Measurements from ENCODE around the gene ARMH3. TPM values are rescaled to one million over a fixed set of nuclear protein-coding genes. Genes with fewer than 3 reads are reported as not detected.

ARMH3 gene
- polyA plus RNA-seq, 4 donors: 14.1 to 21.7 (median 18.1) TPM

DNA sequence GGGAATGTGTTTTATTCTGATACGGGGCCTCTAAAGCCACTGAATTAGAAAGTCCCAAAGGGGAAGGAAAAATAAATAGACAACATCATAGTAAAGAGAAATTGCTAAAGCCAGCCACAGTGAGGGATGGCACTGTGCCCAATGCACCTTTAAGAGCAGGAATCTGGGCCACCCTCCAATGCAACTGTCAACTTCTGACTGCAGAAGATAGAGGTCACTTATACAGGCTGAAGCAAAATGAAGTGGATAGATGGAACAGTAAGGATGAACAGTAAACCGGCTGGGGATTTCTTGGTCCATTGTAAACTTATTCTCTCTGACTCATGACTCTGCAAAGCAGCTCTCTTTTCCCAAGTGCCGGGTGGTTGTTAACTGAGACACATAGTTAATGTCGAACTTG, 158.3 kb downstream of the ARMH3 start:
- Histone ChIP-seq H3K9me3 (ENCODE audit: control insufficient read depth in 2 of 2, insufficient read depth in 1 of 2, low read depth in 1 of 2, low read length in 1 of 2) (no peaks in the 10 kb centered on the region), H3K27ac (ENCODE audit: low read depth in 1 of 3, low read length in 2 of 3) (no peak overlapping the region), H3K27me3 (ENCODE audit: control insufficient read depth in 3 of 3, insufficient read depth in 3 of 3, low read length in 3 of 3) (no peaks in the 10 kb centered on the region), H3K4me1 (ENCODE audit: control insufficient read depth in 3 of 3, insufficient read depth in 2 of 3, low read depth in 1 of 3, low read length in 2 of 3) (peaks cover 0 to 3% (median 0%) of the 10 kb centered on the region in 3 donors), H3K36me3 (ENCODE audit: control insufficient read depth in 3 of 3, insufficient read depth in 2 of 3, low read depth in 1 of 3, low read length in 3 of 3) (peaks cover 3 to 11% (median 4%) of the 10 kb centered on the region in 3 donors), H3K4me3 (ENCODE audit: low read depth in 1 of 3, low read length in 3 of 3) (no peak overlapping the region)
- FAIRE-seq: no peak
- peak in 1 of 2 donors; percentile 17 for DNase-seq
- WGBS, 3 donors: 50 to 60% (median 55%) methylated on average over 4 of the region's 4 CpGs

GRCh38 chr10:101896225-101896877, 159.6 kb downstream of the ARMH3 start:
- no peak overlapping the region for H3K27ac ChIP-seq (ENCODE audit: low read depth in 1 of 3, low read length in 2 of 3)
- H3K4me1 ChIP-seq (ENCODE audit: control insufficient read depth in 3 of 3, insufficient read depth in 2 of 3, low read depth in 1 of 3, low read length in 2 of 3): peaks cover 0 to 3% (median 0%) of the 10 kb centered on the region in 3 donors
- WGBS, 3 donors: 83 to 95% (median 87%) methylated on average over 1 of the region's 1 CpG
- H3K36me3 ChIP-seq (ENCODE audit: control insufficient read depth in 3 of 3, insufficient read depth in 2 of 3, low read depth in 1 of 3, low read length in 3 of 3): peaks cover 0 to 9% (median under 1%) of the 10 kb centered on the region in 3 donors
- H3K27me3 ChIP-seq (ENCODE audit: control insufficient read depth in 3 of 3, insufficient read depth in 3 of 3, low read length in 3 of 3): no peaks in the 10 kb centered on the region
- DNase-seq: no peak
- FAIRE-seq: no peak
- no peaks in the 10 kb centered on the region for H3K9me3 ChIP-seq (ENCODE audit: control insufficient read depth in 2 of 2, insufficient read depth in 1 of 2, low read depth in 1 of 2, low read length in 1 of 2)
- H3K4me3 ChIP-seq (ENCODE audit: low read depth in 1 of 3, low read length in 3 of 3): no peak overlapping the region

- H3K4me1 ChIP-seq (ENCODE audit: control insufficient read depth in 3 of 3, insufficient read depth in 2 of 3, low read depth in 1 of 3, low read length in 2 of 3): peaks cover 0 to 3% (median 0%) of the 10 kb centered on the region in 3 donors
- DNase-seq (no peak), FAIRE-seq (no peak)
- H3K4me3 ChIP-seq (ENCODE audit: low read depth in 1 of 3, low read length in 3 of 3): no peak overlapping the region
- WGBS, 3 donors: 94 to 96% (median 95%) methylated on average over 4 of the region's 4 CpGs
- H3K9me3 ChIP-seq (ENCODE audit: control insufficient read depth in 2 of 2, insufficient read depth in 1 of 2, low read depth in 1 of 2, low read length in 1 of 2): no peaks in the 10 kb centered on the region
- no peaks in the 10 kb centered on the region for H3K27me3 ChIP-seq (ENCODE audit: control insufficient read depth in 3 of 3, insufficient read depth in 3 of 3, low read length in 3 of 3)
- no peak overlapping the region for H3K27ac ChIP-seq (ENCODE audit: low read depth in 1 of 3, low read length in 2 of 3)
- H3K36me3 ChIP-seq (ENCODE audit: control insufficient read depth in 3 of 3, insufficient read depth in 2 of 3, low read depth in 1 of 3, low read length in 3 of 3): peaks cover 0 to 10% (median 0%) of the 10 kb centered on the region in 3 donors
These were observed 160.2 kb downstream of the ARMH3 start for GRCh38 chr10:101895781-101896180.

- H3K9me3 ChIP-seq (ENCODE audit: control insufficient read depth in 2 of 2, insufficient read depth in 1 of 2, low read depth in 1 of 2, low read length in 1 of 2): no peaks in the 10 kb centered on the region
- peaks cover 0 to 13% (median 0%) of the 10 kb centered on the region in 3 donors for H3K36me3 ChIP-seq (ENCODE audit: control insufficient read depth in 3 of 3, insufficient read depth in 2 of 3, low read depth in 1 of 3, low read length in 3 of 3)
- no peak overlapping the region for H3K4me3 ChIP-seq (ENCODE audit: low read depth in 1 of 3, low read length in 3 of 3)
- FAIRE-seq (no peak), DNase-seq (peak in 1 of 2 donors; percentile 69)
- no peaks in the 10 kb centered on the region for H3K27me3 ChIP-seq (ENCODE audit: control insufficient read depth in 3 of 3, insufficient read depth in 3 of 3, low read length in 3 of 3)
- peaks cover 0 to 3% (median 0%) of the 10 kb centered on the region in 3 donors for H3K4me1 ChIP-seq (ENCODE audit: control insufficient read depth in 3 of 3, insufficient read depth in 2 of 3, low read depth in 1 of 3, low read length in 2 of 3)
- peak overlapping the region in 1 of 3 donors; percentile 34 for H3K27ac ChIP-seq (ENCODE audit: low read depth in 1 of 3, low read length in 2 of 3)
- 81 to 92% (median 86%) methylated on average over 3 of the region's 3 CpGs for WGBS, 3 donors
These were observed 161.2 kb downstream of the ARMH3 start for GRCh38 chr10:101894742-101895141.

DNA sequence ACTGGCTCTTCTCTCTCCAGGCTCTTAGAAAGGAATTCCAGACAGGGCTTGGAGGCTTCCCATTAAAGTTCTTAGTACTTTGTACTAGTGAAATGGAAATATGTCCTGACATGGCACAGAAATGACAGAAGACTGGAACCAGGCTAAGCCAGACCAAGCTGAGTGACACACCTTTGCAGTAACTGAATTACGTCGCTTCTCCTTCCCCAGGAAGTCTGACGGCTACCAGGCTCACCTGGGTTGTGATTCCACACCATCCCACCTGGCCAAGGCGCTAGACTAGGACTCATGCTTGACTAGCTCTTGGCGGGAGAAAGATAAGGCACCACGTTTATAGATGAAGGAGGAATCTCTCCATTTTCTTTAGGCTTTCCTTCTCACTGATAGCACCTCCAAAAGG, 161.7 kb downstream of the ARMH3 start:
- peaks cover 0 to 13% (median 0%) of the 10 kb centered on the region in 3 donors for H3K36me3 ChIP-seq (ENCODE audit: control insufficient read depth in 3 of 3, insufficient read depth in 2 of 3, low read depth in 1 of 3, low read length in 3 of 3)
- no peak overlapping the region for H3K4me3 ChIP-seq (ENCODE audit: low read depth in 1 of 3, low read length in 3 of 3)
- H3K27ac ChIP-seq (ENCODE audit: low read depth in 1 of 3, low read length in 2 of 3): peak overlapping the region in 1 of 3 donors; percentile 34
- FAIRE-seq (no peak), DNase-seq (peak in 1 of 2 donors; percentile 16)
- no peaks in the 10 kb centered on the region for H3K9me3 ChIP-seq (ENCODE audit: control insufficient read depth in 2 of 2, insufficient read depth in 1 of 2, low read depth in 1 of 2, low read length in 1 of 2)
- no peaks in the 10 kb centered on the region for H3K27me3 ChIP-seq (ENCODE audit: control insufficient read depth in 3 of 3, insufficient read depth in 3 of 3, low read length in 3 of 3)
- WGBS, 3 donors: 89 to 92% (median 90%) methylated on average over 6 of the region's 6 CpGs
- H3K4me1 ChIP-seq (ENCODE audit: control insufficient read depth in 3 of 3, insufficient read depth in 2 of 3, low read depth in 1 of 3, low read length in 2 of 3): peaks cover 0 to 3% (median 0%) of the 10 kb centered on the region in 3 donors

- H3K27ac ChIP-seq (ENCODE audit: low read depth in 1 of 3, low read length in 2 of 3): no peak overlapping the region
- H3K9me3 ChIP-seq (ENCODE audit: control insufficient read depth in 2 of 2, insufficient read depth in 1 of 2, low read depth in 1 of 2, low read length in 1 of 2): no peaks in the 10 kb centered on the region
- no peak for FAIRE-seq
- DNase-seq: no peak
- no peak overlapping the region for H3K4me3 ChIP-seq (ENCODE audit: low read depth in 1 of 3, low read length in 3 of 3)
- H3K4me1 ChIP-seq (ENCODE audit: control insufficient read depth in 3 of 3, insufficient read depth in 2 of 3, low read depth in 1 of 3, low read length in 2 of 3): peaks cover 0 to 3% (median 0%) of the 10 kb centered on the region in 3 donors
- H3K36me3 ChIP-seq (ENCODE audit: control insufficient read depth in 3 of 3, insufficient read depth in 2 of 3, low read depth in 1 of 3, low read length in 3 of 3): peaks cover 0 to 15% (median 2%) of the 10 kb centered on the region in 3 donors
- 80 to 90% (median 88%) methylated on average over 1 of the region's 1 CpG for WGBS, 3 donors
- no peaks in the 10 kb centered on the region for H3K27me3 ChIP-seq (ENCODE audit: control insufficient read depth in 3 of 3, insufficient read depth in 3 of 3, low read length in 3 of 3)
These were observed 162.4 kb downstream of the ARMH3 start for GRCh38 chr10:101893510-101894120.

DNA sequence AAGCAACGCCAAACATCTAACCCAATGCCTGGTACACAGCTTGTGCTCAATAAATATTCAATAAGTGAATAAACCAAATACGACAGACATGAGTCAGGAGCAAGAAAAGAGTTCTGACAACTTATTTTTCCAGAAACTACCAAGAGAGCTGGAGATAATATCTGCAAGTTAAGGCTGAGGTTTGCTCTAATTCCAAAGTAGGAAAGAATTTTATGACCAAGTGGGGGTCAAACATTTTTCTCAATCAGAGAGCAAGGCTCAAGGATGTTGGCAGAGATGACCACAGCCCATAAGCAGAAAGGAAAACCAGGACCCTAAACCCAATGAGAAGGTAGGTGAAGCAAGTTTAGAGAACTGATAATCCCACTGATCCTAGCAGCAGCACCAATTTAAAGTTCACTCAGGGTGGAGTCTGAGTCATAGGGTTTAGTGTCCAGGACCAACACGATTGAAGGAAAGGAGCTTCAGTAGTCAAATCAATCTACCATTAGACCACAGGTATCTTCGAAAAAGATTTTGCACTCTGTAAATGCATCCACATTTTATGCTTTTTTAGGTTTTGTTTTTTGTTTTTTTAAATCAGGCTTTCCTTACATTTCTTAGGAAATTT, 163.1 kb downstream of the ARMH3 start:
- Histone ChIP-seq H3K4me1 (ENCODE audit: control insufficient read depth in 3 of 3, insufficient read depth in 2 of 3, low read depth in 1 of 3, low read length in 2 of 3) (peaks cover 0 to 3% (median 0%) of the 10 kb centered on the region in 3 donors), H3K36me3 (ENCODE audit: control insufficient read depth in 3 of 3, insufficient read depth in 2 of 3, low read depth in 1 of 3, low read length in 3 of 3) (peaks cover 0 to 17% (median 3%) of the 10 kb centered on the region in 3 donors), H3K4me3 (ENCODE audit: low read depth in 1 of 3, low read length in 3 of 3) (no peak overlapping the region), H3K27ac (ENCODE audit: low read depth in 1 of 3, low read length in 2 of 3) (no peak overlapping the region), H3K27me3 (ENCODE audit: control insufficient read depth in 3 of 3, insufficient read depth in 3 of 3, low read length in 3 of 3) (no peaks in the 10 kb centered on the region), H3K9me3 (ENCODE audit: control insufficient read depth in 2 of 2, insufficient read depth in 1 of 2, low read depth in 1 of 2, low read length in 1 of 2) (no peaks in the 10 kb centered on the region)
- peak; percentile 10 to 25 for DNase-seq
- no peak for FAIRE-seq
- WGBS, 3 donors: 71 to 83% (median 73%) methylated on average over 4 of the region's 4 CpGs

- no peaks in the 10 kb centered on the region for H3K27me3 ChIP-seq (ENCODE audit: control insufficient read depth in 3 of 3, insufficient read depth in 3 of 3, low read length in 3 of 3)
- DNase-seq: peak; percentile 65 to 68
- no peaks in the 10 kb centered on the region for H3K9me3 ChIP-seq (ENCODE audit: control insufficient read depth in 2 of 2, insufficient read depth in 1 of 2, low read depth in 1 of 2, low read length in 1 of 2)
- 60 to 71% (median 62%) methylated on average over 5 of the region's 5 CpGs for WGBS, 3 donors
- H3K36me3 ChIP-seq (ENCODE audit: control insufficient read depth in 3 of 3, insufficient read depth in 2 of 3, low read depth in 1 of 3, low read length in 3 of 3): peaks cover 0 to 15% (median 3%) of the 10 kb centered on the region in 3 donors
- no peak overlapping the region for H3K4me3 ChIP-seq (ENCODE audit: low read depth in 1 of 3, low read length in 3 of 3)
- no peaks in the 10 kb centered on the region for H3K4me1 ChIP-seq (ENCODE audit: control insufficient read depth in 3 of 3, insufficient read depth in 2 of 3, low read depth in 1 of 3, low read length in 2 of 3)
- FAIRE-seq: no peak
- H3K27ac ChIP-seq (ENCODE audit: low read depth in 1 of 3, low read length in 2 of 3): no peak overlapping the region
These were observed 166.4 kb downstream of the ARMH3 start for GRCh38 chr10:101889256-101890210.
